Fibroblast of skin of scalp (primary cell): ENCODE measurements around the gene ITSN1.
"Not testable (repeated sequence)": the region's sequence is repeated elsewhere in the genome, so short reads cannot be mapped to it uniquely, and the experiment has no call there.

Experiments used
- DNase-seq: peaks from one replicate; pipeline ENCODE4 v3.0.0-alpha.2; 2013

ITSN1 gene

DNA sequence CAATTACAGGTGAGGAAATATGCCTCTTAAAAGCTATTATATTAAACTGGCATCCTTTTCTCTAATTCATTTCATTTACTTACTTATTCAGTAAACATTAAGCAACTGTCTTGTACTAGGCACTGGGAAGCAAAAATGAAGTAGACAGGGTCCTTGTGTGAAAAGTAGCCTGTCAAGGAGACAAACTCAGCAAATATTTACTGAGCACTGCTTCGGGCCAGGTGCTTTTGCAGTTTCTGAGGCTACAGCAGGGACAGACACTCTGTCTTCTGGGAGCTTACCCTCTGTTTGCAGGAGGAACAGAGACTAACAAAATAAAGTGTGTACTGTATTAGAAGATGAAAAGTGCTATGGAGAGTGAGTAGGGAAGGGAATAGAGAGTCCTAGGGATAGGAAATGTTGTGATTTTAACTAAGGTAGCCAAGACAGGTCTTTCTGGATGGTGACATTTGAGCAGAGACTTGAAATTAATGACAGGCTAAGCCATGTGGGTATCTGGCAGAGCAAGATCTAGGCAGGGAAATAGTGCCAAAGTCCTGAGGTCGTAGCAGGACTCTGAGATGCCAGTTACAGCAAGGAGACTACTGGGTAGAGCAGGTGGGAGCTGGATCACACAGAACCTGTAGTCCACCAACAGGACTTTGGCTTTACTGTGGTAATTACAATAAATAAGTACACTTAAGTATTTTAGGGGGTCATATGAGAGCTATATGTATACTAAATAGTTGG lies 133.0 kb downstream of the ITSN1 start:
- DNase-seq: no peak

DNA sequence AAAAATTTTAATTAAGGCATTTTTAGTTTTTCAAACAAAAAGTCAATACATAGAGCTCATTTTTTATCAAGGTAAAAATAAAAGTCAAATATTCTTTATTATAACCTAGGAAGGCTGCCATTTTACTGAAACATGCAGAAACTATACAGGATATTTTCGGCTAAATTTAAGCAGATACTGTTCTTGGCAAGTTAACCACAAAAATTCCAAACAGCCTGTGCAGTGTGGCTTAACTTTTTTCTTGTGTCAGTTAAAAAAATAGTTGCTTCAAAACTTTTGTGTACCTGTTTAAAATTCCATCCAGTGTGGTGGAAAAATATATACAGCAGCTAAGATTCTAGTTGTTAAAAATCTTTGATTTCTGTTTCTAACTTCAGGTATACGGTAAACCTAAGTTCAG lies 138.3 kb downstream of the ITSN1 start:
- peak; percentile 53 for DNase-seq

DNA sequence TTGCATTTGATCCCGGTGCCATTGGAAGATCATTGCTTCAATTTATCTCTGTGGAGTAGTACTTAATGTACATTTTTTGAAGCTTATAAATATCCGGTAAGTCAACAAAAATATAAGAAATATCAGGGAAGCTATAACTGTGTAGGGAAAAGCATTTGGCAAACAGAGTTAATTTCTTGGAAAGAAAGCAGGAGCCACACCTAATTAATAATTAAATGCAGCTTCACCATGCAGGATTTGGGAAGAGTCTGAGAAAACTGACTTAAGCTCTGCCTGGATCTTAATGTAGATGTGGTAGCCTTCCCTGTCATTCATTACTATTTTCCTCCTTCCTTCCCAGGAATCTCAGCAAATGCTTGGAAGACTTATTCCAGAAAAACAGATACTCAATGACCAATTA lies 138.8 kb downstream of the ITSN1 start:
- DNase-seq: no peak

DNA sequence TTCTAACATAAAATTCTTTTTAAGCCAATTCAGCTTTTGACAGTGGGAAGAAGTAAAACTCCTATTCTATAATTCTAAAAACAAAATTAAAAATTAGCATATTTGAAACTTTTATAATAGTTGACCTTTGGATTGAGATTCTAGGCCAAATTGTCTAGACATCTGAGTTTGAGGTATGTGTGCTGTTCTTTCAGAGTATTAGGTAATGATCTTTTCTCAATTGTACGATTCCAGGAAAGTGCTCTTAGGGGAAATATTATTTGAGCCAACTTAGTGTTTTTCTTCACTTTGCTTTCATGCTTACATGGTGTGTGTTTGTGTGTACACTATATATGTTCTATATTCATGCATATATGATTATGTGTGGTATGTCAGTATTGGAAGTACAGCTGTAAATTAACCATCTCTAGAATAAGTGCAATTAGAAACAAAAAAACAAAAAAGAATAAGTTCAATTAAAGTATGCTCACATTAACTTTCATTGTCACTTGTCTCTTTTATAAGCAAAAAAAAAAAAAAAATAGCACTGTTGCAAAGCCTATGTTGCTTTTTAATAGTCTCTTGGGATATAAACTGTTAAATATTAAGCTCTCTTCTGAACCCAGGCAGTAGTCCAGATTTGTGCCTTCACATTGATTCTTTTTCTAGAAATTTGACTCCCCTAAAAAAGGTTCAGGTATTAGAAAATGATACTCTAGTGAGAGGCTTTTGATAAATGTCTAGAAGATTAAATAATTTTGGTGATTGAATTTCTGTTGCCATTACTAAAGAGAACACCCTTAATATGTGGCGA lies 141.1 kb downstream of the ITSN1 start:
- DNase-seq: no peak

DNA sequence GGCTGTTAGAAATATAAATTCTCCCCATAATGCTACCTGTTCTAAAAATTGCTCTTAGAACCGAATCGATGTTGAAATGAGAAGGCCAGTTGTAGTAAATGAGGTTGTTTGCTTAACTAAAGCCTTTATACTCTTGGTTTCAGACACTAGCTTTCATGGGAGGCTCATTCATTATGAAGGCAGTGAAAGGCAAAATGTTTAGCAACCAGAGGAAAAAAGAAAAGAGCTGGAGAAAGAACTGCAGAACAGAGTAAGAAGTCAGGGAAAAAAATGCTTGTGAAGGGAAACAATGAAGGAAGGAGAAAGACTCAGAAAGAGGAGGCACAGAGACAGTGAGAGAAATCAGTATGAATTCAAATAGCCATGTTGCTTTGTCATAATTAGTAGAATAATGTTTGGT lies 145.1 kb downstream of the ITSN1 start:
- no peak for DNase-seq

DNA sequence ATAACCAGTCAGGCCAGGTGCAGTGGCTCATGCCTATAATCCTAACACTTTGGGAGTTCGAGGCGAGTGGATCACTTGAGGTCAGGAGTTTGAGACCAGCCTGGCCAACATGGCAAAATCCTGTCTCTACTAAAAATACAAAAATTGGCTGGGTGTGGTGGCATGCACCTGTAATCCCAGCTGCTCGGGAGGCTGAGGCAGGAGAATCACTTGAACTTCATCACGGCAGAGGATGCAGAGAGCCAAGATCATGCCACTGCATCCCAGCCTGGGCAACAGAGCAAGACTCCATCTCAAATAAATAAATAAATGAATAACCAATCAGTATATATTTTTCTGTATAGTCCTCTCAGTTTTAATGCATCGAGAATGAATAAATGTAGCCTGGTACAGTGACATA lies 146.1 kb downstream of the ITSN1 start:
- DNase-seq: not testable (repeated sequence)

DNA sequence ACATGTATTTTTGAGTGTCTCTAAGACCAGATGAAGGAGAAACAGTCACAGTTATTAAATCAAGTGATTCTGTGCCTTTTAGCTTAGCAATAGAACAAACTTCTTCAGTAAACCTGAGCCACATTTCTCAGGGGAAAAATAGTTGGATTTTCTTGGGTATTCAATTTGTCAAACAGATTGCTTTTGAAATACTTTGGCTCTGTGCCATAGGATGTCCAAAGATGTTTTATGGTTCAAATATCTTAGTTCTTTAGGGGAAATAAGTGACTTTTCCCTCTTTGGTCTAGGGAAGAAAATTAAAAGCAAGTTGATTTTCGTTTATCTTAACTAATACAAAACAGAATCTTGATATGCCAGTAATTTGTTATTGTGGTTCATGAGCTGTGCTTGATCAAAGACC lies 147.4 kb downstream of the ITSN1 start:
- DNase-seq: peak; percentile 48

DNA sequence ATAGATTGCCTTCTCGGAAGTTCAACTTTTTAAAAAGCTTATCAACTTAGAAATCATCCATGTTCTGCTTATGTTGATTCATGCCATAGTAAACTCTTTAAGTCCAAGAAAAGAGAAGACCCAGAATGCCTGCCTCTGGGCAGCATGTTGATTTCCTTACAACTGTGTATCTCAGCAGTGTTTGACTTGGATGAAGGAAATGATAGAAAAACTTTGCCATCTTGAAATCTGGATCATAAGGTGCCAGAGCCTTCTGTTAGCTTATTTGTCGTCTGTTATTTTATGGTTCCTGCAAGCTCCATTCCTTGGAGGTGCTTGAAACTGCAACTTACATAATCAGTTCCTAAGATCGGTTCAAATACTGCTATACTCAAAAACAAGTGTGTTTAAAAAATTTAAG lies 148.8 kb downstream of the ITSN1 start:
- no peak for DNase-seq

DNA sequence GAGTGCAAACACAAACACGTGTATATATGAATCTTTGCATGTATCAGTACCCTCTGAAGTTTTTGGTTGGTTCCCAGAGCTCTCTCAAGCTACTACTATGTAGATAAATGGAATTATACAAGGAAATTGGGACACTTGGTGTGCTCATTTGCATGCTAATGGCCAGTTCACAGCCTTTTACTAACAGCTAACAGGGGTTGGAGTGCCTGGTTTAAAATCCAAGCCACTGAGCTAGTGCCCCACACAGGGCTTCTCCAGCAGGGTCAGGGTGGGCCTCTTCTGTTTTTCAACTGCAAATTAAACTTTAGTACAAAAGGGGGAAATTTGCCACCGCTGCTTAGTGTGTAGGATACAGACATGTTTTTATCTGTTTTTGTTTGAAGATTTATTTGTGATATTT lies 152.3 kb downstream of the ITSN1 start:
- DNase-seq: no peak

DNA sequence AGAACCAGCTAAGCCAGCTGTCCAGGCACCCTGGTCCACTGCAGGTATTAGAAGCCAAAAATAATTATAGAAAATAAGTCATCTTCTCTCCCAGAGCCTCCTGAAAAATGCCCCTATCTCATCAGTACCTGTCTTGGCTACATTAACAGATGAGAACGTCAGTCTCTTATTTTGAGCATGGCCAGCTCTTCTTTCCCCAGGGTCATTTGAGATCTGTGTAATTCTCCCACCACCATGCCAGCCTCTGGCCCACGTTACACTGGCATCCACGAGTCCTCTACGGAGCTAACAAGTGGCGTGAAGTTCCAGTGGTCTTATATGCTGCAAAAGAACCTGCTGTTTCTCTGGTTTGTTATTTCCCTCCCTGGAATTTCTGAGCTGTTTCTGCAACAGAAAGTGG lies 155.3 kb downstream of the ITSN1 start:
- DNase-seq: no peak

DNA sequence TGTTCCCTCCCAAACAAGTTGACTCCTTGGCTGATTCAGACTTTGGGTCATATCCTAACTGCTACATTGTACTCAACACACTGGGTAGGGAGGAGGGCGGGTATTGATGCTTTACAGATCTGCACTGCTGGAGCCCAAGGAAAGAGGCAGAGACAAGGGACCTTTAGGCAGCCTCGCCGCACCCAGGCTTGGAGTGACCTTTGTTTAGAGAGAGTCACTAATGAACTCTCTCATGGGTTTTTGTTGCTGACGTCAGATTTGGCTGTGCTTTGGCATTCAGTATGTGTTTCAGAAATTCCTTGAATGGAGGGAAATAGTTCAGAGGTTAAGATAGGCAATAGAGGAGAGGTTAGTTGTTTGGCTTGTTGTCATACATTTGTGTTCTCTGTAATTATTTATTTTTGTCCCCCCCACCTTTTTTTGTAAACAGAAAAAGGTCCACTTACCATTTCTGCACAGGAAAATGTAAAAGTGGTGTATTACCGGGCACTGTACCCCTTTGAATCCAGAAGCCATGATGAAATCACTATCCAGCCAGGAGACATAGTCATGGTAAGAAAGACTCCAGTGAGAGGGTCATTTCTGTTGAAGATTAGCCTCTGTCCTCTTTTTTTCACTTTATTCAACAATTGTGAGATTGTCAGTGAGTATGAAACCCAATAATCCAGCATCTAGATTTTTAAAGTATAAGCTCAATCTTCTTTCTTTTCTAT lies 157.2 kb downstream of the ITSN1 start:
- no peak for DNase-seq

DNA sequence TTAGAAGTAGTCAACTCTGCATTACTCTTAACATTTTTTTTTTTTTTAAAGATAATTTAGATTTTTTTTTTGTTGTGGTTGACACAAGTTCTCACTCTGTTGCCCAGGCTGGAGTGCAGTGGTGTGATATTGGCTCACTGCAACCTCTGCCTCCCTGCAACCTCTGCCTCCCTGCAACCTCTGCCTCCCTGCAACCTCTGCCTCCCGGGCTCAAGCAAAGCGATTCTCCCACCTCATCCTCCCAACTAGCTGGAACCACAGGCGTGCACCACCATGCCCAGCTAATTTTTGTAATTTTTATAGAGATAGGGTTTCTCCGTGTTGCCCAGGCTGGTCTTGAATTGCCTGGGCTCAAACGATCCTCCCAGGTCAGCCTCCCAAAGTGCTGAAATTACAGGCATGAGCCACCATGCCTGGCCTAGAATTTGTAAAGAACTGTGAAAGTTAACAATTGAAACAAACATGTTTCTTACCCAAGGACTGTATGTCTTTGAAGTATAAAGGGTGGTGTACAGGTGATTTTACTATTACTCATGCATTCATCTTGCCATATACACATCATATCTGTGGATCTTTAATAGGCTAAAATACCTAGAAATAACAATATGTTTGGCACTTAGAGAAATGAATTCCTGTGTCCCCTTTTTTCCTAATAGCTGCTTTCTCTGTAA lies 158.6 kb downstream of the ITSN1 start:
- DNase-seq: no peak

DNA sequence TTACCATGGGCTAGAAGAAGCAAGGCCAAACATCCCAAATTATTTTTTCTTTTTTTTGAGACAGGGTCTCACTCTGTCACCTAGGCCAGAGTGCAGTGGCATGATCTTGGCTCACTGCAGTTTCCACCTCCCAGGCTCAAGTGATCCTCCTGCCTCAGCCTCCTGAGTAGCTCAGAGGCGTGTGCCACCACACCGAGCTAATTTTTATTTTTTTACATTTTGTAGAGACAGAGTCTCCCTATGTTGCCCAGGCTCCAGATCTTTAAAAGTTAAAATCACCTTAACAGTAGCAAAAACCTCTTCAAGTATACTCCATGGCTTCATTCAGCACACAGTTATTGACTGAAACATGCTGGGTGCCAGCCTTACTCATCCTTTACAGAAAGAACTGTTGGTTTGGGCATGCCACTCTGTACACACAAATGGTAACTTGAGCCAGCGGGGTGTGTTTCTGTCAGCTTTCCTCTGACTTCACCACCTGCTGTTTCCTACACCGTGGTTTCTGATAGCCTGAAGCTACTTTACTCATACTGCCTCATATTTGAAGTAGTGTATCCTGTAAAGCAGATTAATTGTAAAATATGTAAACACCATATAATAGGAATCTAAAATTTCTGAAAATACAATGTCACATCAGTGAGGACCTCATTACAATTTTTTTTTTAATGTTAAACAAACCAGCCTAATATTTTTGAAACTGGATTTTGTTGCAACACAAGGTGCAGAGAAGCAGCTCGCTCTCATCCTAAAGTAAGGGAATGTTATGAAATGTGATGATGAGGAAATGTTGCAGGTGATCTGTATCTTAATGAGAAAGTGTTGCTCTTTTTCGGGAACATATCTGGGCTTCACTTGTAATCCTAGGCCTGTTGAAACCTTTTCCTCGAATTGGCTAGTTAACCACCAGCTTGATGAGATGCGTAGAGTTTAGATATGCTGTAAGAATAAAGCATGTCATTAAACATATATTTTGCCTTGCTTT lies 159.4 kb downstream of the ITSN1 start:
- peak; percentile 62 for DNase-seq

DNA sequence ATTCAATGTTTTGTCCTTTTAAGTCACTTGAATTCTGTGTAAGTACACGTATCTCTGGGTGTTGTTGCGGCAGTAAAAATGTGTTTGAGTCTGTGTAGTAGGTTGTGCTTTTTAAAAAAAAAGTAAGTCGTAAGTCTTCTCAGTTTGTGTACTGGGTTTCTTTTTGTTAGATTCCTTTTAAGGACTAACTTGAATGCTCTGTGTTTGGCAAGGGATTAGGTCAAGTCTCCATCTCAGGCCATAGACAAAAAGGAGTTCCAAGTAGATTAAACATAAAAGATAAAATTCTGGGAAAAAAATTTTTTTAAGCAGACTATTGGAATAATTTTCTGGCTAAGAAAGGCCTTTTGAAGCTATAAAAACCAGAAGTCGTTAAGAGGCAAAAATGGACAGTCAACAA lies 160.2 kb downstream of the ITSN1 start:
- no peak for DNase-seq

DNA sequence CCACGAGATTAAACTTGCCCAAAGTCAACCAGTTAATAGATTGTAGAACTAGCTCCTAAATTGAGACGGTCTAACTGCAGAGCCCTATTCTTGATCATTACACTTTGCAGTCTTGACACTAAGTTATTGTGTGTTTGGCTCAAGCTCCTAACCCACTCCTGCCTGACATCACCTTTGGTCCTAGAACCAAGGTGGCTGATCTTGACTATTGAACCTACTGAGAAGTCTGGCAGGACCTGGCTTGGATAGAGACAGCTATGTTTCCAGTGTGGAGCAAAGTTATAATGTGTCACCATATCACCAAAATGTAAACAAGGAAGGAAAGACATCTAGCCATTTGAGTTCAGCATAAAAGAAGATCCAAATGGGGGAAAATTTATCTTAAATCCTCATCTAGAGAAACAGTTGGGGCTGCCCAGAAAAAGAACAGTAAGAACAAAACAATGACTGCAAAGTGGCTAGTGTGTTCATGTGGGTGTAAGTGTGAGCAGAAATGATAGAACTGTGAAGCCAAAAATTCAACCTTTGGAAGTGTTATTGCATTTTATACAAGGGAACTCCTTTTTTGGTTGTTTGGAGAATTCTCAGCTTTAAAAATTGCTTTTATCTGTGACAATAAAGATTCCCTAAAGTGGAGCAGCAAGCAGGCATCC lies 166.5 kb downstream of the ITSN1 start:
- no peak for DNase-seq

DNA sequence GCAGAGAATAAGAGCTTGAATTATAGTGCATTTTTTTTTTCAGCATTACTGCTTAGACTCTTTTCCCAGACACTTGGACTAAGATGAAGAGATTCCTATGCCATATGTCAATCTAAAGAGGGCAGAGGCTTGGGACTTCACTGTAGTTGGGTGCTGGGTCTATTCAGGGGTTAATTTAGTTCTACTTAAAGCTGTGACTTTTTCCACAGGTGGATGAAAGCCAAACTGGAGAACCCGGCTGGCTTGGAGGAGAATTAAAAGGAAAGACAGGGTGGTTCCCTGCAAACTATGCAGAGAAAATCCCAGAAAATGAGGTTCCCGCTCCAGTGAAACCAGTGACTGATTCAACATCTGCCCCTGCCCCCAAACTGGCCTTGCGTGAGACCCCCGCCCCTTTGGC lies 168.5 kb downstream of the ITSN1 start:
- no peak for DNase-seq

DNA sequence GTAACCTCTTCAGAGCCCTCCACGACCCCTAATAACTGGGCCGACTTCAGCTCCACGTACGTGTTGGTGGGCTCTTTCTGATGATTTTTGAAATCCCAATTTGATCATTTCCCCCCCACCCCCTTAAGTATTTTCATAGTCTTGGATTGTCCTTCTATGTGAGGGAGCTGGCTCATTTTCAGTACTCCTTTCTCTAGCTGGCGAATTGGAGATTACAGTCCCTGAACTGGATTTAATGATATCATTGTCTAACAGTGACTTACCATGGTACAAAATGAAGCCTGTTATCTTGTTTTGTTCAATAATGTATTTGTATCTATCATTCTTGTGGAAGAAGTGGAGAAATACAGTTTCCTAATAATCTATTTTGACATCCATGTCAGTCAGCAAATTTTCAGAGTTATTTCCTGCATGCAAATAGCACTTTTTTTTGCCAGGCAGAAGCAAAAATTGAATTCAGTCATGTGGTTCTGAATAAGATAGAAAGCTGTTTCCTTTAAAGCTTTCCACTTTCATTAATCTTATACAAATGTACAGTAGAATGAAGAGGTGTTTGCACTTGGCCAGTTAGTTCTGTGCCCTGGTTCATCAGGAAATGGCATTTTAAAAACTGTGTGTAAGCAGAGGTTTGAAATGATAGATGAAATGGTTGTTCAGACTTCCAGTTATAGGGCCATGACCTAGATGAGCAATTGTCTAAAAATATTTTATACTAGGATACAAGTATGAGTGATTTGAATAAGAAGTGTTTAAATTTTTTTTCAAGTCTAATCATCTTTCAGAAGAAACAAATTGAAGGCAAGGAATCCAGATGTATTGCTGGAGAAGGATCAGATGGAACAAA lies 169.1 kb downstream of the ITSN1 start:
- no peak for DNase-seq

DNA sequence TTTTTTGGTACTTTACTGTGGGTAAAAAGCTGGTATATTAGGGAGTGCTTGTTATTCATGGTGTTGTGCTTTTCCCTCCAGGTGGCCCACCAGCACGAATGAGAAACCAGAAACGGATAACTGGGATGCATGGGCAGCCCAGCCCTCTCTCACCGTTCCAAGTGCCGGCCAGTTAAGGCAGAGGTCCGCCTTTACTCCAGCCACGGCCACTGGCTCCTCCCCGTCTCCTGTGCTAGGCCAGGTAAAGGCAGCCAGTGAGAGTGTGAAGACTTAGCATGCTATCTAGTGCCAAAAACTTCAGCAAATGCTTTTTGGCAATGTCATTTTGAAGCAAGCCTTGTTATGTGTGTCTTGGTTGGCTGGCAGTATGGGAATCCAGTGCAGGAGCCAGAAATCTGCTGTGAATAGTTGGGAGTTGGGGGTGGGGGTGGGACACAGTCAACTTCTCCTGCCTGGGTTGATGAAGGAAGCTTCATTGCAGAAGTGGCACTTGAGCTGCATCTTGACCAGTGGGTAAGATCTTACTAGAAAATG lies 171.6 kb downstream of the ITSN1 start:
- no peak for DNase-seq

DNA sequence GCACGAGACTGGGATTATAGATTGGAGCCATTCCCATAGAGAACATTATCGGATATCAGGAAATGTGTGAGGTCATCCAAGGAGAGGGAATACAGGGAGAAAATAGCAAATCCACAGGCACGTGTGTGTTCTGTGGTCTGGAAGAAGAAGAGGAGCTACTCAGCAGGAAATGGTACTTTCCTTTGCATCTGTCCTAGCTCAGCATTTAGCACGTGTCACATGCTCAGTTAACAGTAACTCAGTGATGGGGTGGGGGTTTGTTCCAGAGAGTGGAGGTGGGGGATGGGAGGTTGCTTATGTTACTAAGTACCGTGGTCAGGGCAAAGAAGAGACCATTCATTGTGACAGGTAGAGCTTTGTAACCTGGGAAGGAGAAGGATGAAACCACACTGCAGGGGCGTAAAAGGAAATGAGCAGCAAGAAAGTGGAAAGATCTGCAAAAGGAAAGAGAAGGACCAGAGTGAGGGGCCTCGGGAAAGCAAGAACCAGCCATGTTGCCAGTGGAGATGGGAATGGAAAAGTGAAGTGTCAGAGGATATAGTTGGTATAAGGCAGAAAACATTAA lies 172.9 kb downstream of the ITSN1 start:
- DNase-seq: no peak

DNA sequence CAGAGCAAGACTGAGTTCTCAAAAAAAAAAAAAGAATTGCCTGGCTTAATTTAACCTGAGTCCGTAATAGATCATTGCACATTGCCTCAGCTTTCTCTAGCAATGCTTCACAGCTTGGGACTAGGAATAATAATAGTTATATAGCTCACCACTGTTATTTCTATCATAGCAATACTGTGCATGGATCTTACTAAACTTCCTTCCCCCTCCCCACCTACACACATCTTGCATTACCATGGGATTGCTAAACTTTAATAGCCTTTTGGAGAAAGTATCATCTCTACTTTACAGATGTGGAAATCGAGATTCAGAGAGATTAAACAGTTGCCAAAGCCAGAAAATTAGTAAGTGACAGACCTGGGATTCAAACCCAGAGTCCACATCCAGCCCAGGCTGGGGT lies 173.9 kb downstream of the ITSN1 start:
- no peak for DNase-seq
